IMR-90 (cell line): ENCODE measurements around the gene CBX8. TPM values are rescaled to one million over a fixed set of nuclear protein-coding genes. Genes with fewer than 3 reads are reported as not detected.

Source experiments
- ATAC-seq: fragments of 200-7000 bp; cut with Tn5 transposase; 2 replicates; pipeline ENCODE4 v1.9.1; 2020; ENCODE audit warnings: low read depth, mild to moderate bottlenecking, moderate library complexity
- BruUV-seq: library from RNA; stranded (reverse); fragments of 400-500 nt; replicated peaks from 2 replicates; lab custom pipeline; 2021; lab: Mats Ljungman, UMichigan
- CTCF ChIA-PET: fragments of 300-600 bp; formaldehyde crosslinking; extraction: SDS; loops from one replicate; lab custom pipeline; 2021; ENCODE audit warnings: antibody characterized with exemption; lab: Yijun Ruan, JAX
- POLR2A ChIA-PET: fragments of 300-600 bp; sonication (Branson Sonifier 250); formaldehyde crosslinking; loops from one replicate; lab custom pipeline; 2022; ENCODE audit warnings: antibody characterized with exemption; ENCODE audit not compliant: unreplicated experiment; lab: Charles Lee
- DNase-seq: peaks from one replicate; pipeline ENCODE4 v3.0.0; 2013
- H2AFZ ChIP-seq: replicated peaks from 2 replicates; pipeline ENCODE3; 2013; ENCODE audit warnings: low read length, mild to moderate bottlenecking; ENCODE audit not compliant: poor library complexity
- H2AK5ac ChIP-seq: 2 replicates; pipeline ENCODE4 v1.6.1; 2013; ENCODE audit warnings: low read depth, low read length, inconsistent platforms
- H2AK9ac ChIP-seq: replicated peaks from 2 replicates; pipeline ENCODE3; 2013; ENCODE audit warnings: mild to moderate bottlenecking, low read depth, low read length, moderate library complexity; ENCODE audit not compliant: poor library complexity
- H2BK120ac ChIP-seq: 2 replicates; pipeline ENCODE4 v1.6.1; 2013; ENCODE audit warnings: low read depth, low read length, inconsistent platforms
- H2BK15ac ChIP-seq: 3 replicates; pipeline ENCODE4 v1.6.1; 2013; ENCODE audit warnings: low read depth, low read length, inconsistent platforms
- H2BK20ac ChIP-seq: 2 replicates; pipeline ENCODE4 v1.6.1; 2013; ENCODE audit warnings: low read depth, mild to moderate bottlenecking, inconsistent platforms, low read length, moderate library complexity
- H2BK5ac ChIP-seq: 2 replicates; pipeline ENCODE4 v1.6.1; 2013; ENCODE audit warnings: mild to moderate bottlenecking, low read depth, low read length, inconsistent platforms; ENCODE audit not compliant: poor library complexity, severe bottlenecking
- H3K14ac ChIP-seq: replicated peaks from 2 replicates; pipeline ENCODE4 v1.6.1; 2013; ENCODE audit warnings: low read depth, low read length, inconsistent platforms
- H3K18ac ChIP-seq: 2 replicates; pipeline ENCODE4 v1.6.1; 2013; ENCODE audit warnings: low read depth, low read length, control low read depth
- H3K23ac ChIP-seq: 2 replicates; pipeline ENCODE4 v1.6.1; 2013; ENCODE audit warnings: low read depth, low read length, inconsistent platforms
- H3K27ac ChIP-seq: 2 replicates; pipeline ENCODE4 v1.5.1; 2013; ENCODE audit warnings: mild to moderate bottlenecking, control low read depth, low read length; ENCODE audit not compliant: insufficient read depth
- H3K27me3 ChIP-seq: 2 replicates; pipeline ENCODE4 v1.6.1; 2013; ENCODE audit warnings: low read length; ENCODE audit not compliant: control insufficient read depth, insufficient read depth
- H3K36me3 ChIP-seq: 2 replicates; pipeline ENCODE4 v1.6.1; 2013; ENCODE audit warnings: low read length, mixed read lengths; ENCODE audit not compliant: control insufficient read depth, insufficient read depth
- H3K4ac ChIP-seq: 2 replicates; pipeline ENCODE4 v1.6.1; 2013; ENCODE audit warnings: low read depth, low read length, inconsistent platforms
- H3K4me1 ChIP-seq: 2 replicates; pipeline ENCODE4 v1.6.1; 2013; ENCODE audit warnings: low read length, mixed read lengths; ENCODE audit not compliant: control insufficient read depth, insufficient read depth
- H3K4me2 ChIP-seq: 2 replicates; pipeline ENCODE4 v1.6.1; 2013; ENCODE audit warnings: low read depth, mild to moderate bottlenecking, control low read depth, low read length, moderate library complexity
- H3K4me3 ChIP-seq: 2 replicates; pipeline ENCODE4 v1.5.1; 2013; ENCODE audit warnings: low read depth, mild to moderate bottlenecking, control low read depth, low read length, moderate library complexity; ENCODE audit not compliant: insufficient read depth
- H3K56ac ChIP-seq: 2 replicates; pipeline ENCODE4 v1.6.1; 2013; ENCODE audit warnings: low read length, inconsistent platforms; ENCODE audit not compliant: insufficient read depth; ENCODE audit errors: extremely low read depth
- H3K79me1 ChIP-seq, 2 experiments: 2 replicates each; pipeline ENCODE4 v1.6.1; 2013; ENCODE audit warnings: low read length in 2 of 2, inconsistent platforms in 1 of 2, low read depth in 1 of 2
- H3K9ac ChIP-seq: 2 replicates; pipeline ENCODE4 v1.6.1; 2013; ENCODE audit warnings: low read depth, low read length, control low read depth
- H3K9me1 ChIP-seq: 2 replicates; pipeline ENCODE4 v1.6.1; 2013; ENCODE audit warnings: low read length, inconsistent platforms; ENCODE audit not compliant: insufficient read depth
- H3K9me3 ChIP-seq: 2 replicates; pipeline ENCODE4 v1.6.1; 2013; ENCODE audit warnings: low read length; ENCODE audit not compliant: control insufficient read depth, insufficient read depth
- H4K20me1 ChIP-seq: 2 replicates; pipeline ENCODE4 v1.6.1; 2013; ENCODE audit warnings: low read length, inconsistent platforms; ENCODE audit not compliant: insufficient read depth
- H4K5ac ChIP-seq: 2 replicates; pipeline ENCODE4 v1.6.1; 2013; ENCODE audit warnings: mild to moderate bottlenecking, low read depth, low read length, control low read depth
- H4K8ac ChIP-seq, 2 experiments: 2 replicates each; pipeline ENCODE4 v1.6.1; 2013; ENCODE audit warnings: low read depth in 2 of 2, low read length in 2 of 2, control low read depth in 1 of 2, inconsistent platforms in 1 of 2
- H4K91ac ChIP-seq: 2 replicates; pipeline ENCODE4 v1.6.1; 2013; ENCODE audit warnings: low read depth, low read length, inconsistent platforms; ENCODE audit not compliant: insufficient read depth
- CTCF ChIP-seq: conservative IDR thresholded peaks from 2 replicates; pipeline ENCODE4 v1.5.1; 2012; ENCODE audit warnings: mild to moderate bottlenecking, low read depth, low read length, improper control_type of control experiment
- ELK1 ChIP-seq: fragments of 150-350 bp; IDR thresholded peaks from 2 replicates; pipeline ENCODE4 v1.6.1; 2016; ENCODE audit warnings: low read depth, mild to moderate bottlenecking, low read length, moderate library complexity, borderline replicate concordance
- MAZ ChIP-seq: IDR thresholded peaks from 2 replicates; pipeline ENCODE4 v1.6.1; 2012; ENCODE audit warnings: low read depth, mild to moderate bottlenecking, low read length, improper control_type of control experiment, moderate library complexity, borderline replicate concordance
- RCOR1 ChIP-seq: IDR thresholded peaks from 2 replicates; pipeline ENCODE4 v1.6.1; 2012; ENCODE audit warnings: mild to moderate bottlenecking, low read length, improper control_type of control experiment; ENCODE audit not compliant: insufficient replicate concordance
- SMC3 ChIP-seq: fragments of 150-350 bp; IDR thresholded peaks from 2 replicates; pipeline ENCODE4 v1.6.1; 2016; ENCODE audit warnings: low read depth, mild to moderate bottlenecking, antibody characterized with exemption, low read length, moderate library complexity
- USF2 ChIP-seq: fragments of 150-350 bp; IDR thresholded peaks from 2 replicates; pipeline ENCODE4 v1.6.1; 2017; ENCODE audit warnings: mild to moderate bottlenecking, antibody characterized with exemption, low read length, low read depth
- WGBS, 2 experiments: methylation state at CpG; one replicate each; pipeline versions ENCODE4 v1.1.5 to v1.1.7; 2013; ENCODE audit warnings: missing lambda C conversion rate in 2 of 2; ENCODE audit not compliant: insufficient read length in 1 of 2; ENCODE audit errors: extremely low coverage in 2 of 2; 5-methylcytosine and 5-hydroxymethylcytosine counted together
- dilution Hi-C: fragments of 300-500 bp; cut with HindIII; formaldehyde crosslinking; loops from one replicate; pipeline ENCODE4 v1.14.3; 2018; ENCODE audit warnings: low sequenced_read_pairs; ENCODE audit not compliant: unreplicated experiment
- in situ Hi-C: fragments of 300-500 bp; cut with MboI; formaldehyde crosslinking; loops from 3 replicates; pipeline ENCODE4 v1.14.3; 2019; ENCODE audit warnings: low sequenced_read_pairs, inconsistent platforms, mixed read lengths
- intact Hi-C: fragments of 100-400 bp; cut with micrococcal nuclease; formaldehyde crosslinking; loops from 2 replicates; pipeline ENCODE4 v1.10.0; 2022
- polyA plus RNA-seq, 3 experiments: library from polyadenylated mRNA; depleted of rRNA; stranded (reverse); fragments of >200 nt; gene quantifications; 2 replicates each; pipeline ENCODE4 v1.2.3, GENCODE V29; 2012; ENCODE audit warnings: low replicate concordance in 1 of 3
- total RNA-seq: library from RNA; depleted of rRNA; stranded (reverse); fragments of >200 nt; gene quantifications from 2 replicates; pipeline ENCODE4 v1.2.3, GENCODE V29; 2012

CBX8 gene
- total and polyA plus RNA-seq, 2 of the 4 experiments (the other 2 are of a cell fraction) = 3.2 to 5.4 TPM

- no peak overlapping the region for H3K56ac ChIP-seq
- no peaks in the 10 kb centered on the region; the same call in 1 of the 2 replicates for H3K4me1 ChIP-seq
- peaks cover 4% of the 10 kb centered on the region for H3K36me3 ChIP-seq
- H4K91ac ChIP-seq = no peak overlapping the region
- no peak overlapping the region for H4K8ac ChIP-seq
- in situ Hi-C loops = loop anchor here (10.0 kb wide), 1 partner anchor 129 kb away; no protein-coding TSS in a partner anchor
- no peak overlapping the region for H3K18ac ChIP-seq
- POLR2A ChIA-PET = no interaction called here
- no peak for TF ChIP-seq RCOR1
- TF ChIP-seq USF2 = no peak
- TF ChIP-seq MAZ = no peak
- no peak for TF ChIP-seq SMC3
- TF ChIP-seq ELK1 = no peak
- no peak for TF ChIP-seq CTCF
- H2AK9ac ChIP-seq = no peak overlapping the region
- H3K4ac ChIP-seq = no peak overlapping the region
- intact Hi-C loops = no loop called here
- no peak overlapping the region for H3K4me2 ChIP-seq
- no peak overlapping the region for H2BK15ac ChIP-seq
- 0 out of 2 replicates have a peak, but pooled peaks cover 5% of the 10 kb centered on the region for H4K20me1 ChIP-seq
- H2BK120ac ChIP-seq = no peak overlapping the region
- H3K79me1 ChIP-seq = no peaks in the 10 kb centered on the region
- dilution Hi-C loops = no loop called here
- H2AFZ ChIP-seq = peak overlapping the region; percentile 10
- no peak overlapping the region for H3K9ac ChIP-seq
- H4K5ac ChIP-seq = no peak overlapping the region
- CTCF ChIA-PET = no interaction called here
- WGBS, 2 experiments = 84% methylated on average over 5 of the region's 15 CpGs; no CpG with 5 or more reads in 1 of the 2 experiments
- H3K27me3 ChIP-seq = peaks cover 30% of the 10 kb centered on the region
- ATAC-seq (no peak), DNase-seq (no peak)
- no peak overlapping the region for H2BK5ac ChIP-seq
- no peak overlapping the region for H2BK20ac ChIP-seq
- no peak overlapping the region for H3K14ac ChIP-seq
- H3K9me1 ChIP-seq = no peaks in the 10 kb centered on the region
- no peaks in the 10 kb centered on the region for H3K9me3 ChIP-seq
- no peak overlapping the region for H2AK5ac ChIP-seq
- H3K4me3 ChIP-seq = no peak overlapping the region
- BruUV-seq = no TSS peak
- no peak overlapping the region for H3K27ac ChIP-seq
- H3K23ac ChIP-seq = no peak overlapping the region
Measured at GRCh38 chr17:79785900-79786810, 10.7 kb downstream of the CBX8 start.
